GM18907 (cell line): Measurements from ENCODE around the gene CXCR5.

Experiments used
- ATAC-seq: cut with Tn5 transposase; IDR thresholded peaks from one replicate; pipeline ENCODE4 v1.9.1; 2021; ENCODE audit warnings: mild to moderate bottlenecking, moderate library complexity; ENCODE audit not compliant: unreplicated experiment

The CXCR5 gene

DNA sequence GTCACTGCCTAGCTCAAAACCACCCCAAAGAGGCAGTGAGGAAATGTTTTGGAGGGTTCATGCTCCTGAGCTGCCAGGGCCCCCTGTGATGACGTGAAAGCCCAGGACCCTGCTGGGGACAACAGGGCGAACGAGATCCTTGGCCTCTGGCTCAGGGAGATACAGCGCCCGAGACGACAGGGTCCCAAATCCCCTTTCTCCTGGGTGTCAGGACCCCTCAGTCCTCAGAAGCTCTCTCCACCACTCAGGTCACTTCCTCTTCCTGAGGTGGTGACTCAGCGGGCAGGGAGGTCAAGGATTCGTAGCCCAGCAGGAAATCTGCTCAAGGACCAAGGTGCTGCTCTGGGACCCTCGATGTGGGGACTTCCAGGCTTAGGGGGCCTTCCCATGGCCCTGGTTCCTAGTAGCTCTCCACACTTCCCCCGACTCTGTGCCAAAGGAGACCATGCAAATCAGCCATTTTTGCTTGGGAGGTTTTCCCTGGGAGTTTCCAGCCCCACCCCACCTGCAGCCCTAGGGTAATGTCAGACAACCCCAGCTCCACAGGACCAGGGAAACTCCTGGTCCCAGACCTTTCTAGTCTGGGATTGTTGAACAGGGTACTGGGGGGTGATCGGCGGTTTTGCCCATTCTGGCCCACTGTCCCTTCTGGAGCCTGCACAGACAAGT is 29.2 kb downstream of the CXCR5 start:
- ATAC-seq = no peak

DNA sequence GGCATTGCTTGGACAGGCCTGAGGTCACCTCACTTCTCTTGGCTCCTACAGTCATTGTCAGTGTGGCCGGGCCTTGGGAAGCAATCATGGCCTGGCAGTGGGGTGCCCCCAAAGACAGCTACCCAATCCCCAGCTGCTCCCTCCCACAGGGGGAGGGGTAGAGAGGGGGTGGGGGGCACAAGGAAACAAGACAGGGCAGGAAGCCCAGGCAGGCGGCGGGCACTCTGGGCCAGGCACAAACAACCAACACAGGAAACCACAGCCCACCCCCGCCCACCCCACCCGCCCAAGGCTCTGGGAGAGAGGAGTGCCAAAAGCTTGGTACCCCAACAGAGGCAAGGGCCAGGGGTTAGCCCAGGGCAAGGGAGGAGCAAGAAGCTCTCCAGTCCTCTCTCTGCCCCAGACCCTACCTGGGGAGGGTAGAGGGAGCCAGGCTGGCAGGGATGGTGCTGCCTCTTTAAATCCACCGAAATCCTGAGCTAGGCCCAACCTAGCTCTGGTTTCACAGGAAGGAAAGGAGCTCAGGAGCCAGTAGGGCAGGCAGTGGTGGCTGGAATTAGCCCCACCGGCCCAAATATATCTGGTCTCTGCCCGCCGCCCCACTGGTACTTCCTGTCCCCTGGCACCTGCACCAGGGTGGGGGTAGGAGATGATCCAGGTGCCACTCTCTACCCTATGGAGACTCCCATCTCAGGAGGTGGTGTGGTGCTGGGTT is 29.9 kb downstream of the CXCR5 start:
- no peak for ATAC-seq

DNA sequence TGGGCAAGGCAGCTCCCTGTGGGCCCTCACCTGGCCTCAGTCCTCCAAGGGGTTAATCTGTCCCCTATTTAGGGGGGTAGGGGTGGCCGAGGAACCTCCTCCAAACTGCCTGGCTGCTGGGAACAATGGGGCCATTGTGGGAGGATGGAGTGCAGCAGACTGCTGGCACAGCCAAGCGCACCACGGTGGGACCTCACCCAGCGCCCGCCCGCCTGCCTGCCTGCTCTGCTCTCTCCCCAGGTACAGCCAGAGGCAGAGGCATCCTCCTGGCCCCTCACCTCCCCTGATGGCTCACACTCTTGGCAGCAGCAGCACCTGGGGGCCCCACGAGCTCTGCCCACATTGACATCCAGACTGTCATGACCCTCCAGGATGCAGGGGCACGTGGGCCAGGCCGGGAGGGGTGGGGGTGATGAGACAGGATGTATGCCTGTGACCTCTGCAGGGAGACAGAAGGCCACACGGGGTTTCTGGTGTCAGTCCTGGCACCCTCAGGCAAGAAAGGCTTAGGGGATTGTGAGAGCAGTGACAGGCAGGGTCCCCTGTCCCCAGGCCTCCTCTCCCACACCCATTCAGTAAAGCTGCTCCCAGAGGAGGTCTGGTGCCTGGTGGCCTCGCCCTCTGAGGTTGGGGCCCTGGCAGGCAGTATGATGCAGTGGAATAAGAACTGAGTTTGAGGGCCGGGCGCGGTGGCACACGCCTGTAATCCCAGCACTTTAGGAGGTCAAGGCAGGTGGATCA is 30.7 kb downstream of the CXCR5 start:
- ATAC-seq = no peak

DNA sequence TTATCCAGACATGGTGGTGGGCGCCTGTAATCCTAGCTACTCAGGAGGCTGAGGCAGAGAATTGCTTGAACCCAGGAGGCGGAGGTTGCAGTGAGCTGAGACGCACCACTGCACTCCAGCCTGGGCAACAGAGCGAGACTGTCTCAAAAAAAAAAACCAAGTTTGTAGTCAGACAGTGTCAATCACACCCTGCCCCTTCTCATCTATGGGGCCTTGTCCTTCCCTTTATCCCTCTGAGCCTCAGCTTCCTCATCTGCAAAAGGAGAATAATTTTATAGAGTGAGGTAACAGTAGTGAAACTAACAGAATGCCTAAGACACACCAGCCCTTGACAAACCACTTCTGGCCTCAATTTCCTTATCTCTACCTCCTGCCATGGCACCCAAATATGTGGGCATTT is 31.3 kb downstream of the CXCR5 start:
- no peak for ATAC-seq

DNA sequence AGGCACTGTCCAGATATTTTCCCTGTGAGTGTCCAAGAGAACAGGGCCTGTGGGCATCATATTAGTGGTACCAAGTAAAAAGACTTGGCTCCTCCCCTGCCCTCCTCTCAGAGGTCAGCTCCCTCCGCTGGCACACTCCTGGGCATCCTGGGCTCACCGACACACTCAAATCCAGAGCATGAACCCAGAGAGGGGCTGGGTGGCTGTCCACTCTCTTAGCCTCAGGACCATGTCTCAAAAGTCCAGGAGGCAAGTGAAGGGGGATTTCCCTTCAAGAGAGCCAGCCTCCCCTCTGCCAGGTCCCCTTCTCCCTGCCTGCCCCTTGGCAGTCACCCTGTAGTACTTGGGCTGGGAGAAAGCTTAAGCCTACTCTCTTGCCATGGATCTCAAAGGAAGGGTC is 31.7 kb downstream of the CXCR5 start:
- no peak for ATAC-seq

DNA sequence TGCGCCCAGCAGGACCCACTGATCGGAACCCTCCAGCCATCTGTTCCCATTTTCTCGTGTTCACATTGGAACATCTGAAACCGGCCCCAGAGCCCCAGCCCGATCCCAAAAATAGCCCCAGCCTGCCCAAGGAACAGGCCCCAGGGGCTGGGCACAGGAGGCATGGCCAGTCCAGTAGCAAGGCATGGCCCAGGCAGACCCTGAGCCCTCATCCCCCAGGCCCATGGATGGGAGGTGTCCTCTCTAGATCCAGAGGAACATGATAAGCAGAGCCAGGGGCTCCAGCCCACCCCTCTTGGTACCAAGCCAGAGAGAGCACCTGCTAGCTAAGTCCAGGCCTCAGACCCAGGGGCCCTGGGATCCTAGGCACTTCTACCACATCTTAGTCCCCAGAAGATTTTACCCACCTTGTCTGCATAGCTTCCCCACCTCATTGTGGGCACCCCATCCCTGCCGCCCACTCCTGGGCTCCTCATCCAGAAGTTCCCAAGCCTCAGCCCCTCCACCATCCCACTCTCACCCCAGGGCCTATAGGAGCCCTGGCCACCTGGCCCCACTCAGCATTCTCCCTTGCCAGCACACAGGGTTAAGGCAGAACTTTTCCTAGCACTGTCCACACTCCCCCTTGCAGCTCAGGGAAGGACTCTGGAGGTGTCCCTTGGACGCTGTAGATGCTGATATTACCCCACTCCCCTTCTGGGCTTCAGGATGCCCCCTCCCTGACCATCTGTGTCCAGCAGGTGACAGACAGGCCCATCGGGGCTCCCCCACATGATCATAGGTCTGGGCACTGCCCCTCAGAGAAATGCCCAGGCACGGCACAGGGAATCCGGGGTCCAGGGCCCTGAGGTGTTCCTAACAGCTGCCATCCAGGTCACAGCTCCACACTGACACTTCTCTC is 32.5 kb downstream of the CXCR5 start:
- no peak for ATAC-seq

DNA sequence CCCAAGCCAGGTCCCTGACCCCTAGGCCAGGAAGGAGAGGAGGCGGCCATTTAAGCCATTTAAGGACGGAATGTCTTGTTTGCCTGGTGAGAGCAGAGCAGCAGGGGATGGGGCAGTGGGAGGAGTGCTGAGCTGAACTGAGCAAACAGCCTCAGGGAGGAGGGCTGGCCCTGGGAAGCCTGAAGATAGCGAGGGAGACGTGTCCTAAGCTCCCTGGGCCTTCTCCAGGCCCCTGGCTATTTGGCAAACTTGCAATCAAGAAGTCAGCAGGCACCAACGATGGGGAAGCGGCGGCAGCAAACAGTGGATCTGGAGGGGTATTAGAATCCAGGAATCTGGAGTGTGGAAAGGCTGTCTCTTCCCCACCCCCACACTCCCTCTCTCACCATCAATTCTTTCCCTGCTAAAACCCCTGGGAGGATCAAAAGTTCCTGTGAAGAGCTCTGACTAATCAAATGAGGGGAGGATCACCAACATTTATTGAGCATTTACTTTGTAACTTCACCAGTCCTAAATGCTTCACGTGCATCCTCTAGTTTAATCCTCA is 33.2 kb downstream of the CXCR5 start:
- ATAC-seq = no peak

DNA sequence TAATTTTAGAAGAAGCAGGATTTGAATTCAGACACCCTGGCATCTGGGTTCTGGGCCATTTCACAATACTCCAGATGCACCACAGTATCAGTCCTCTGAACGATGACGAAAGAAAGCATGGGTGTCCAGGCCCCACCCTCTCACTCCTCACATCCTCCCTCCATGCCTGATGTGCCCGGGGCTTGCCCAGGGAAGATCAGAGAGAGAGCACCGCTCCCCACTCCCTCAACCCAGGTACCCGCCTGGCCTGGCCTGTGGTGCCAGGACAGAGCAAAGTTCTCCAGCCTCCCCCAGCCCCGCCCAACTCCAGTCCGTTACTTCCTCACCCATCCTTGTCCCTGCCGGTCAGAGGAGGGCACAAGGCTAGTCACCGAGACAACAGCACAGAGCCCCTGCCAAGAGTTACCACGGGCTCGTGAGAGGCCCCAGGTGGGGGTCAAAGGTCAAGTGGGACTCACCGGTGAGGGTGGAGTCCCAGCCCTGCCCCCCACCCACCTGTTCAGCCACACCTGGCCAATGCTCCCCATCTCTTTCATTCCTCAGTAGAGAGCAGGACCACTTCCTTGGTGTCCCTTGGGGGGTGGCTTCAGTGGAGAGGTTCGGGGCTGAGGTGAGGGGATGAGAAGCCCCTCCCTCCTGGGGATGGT is 33.9 kb downstream of the CXCR5 start:
- no peak for ATAC-seq

DNA sequence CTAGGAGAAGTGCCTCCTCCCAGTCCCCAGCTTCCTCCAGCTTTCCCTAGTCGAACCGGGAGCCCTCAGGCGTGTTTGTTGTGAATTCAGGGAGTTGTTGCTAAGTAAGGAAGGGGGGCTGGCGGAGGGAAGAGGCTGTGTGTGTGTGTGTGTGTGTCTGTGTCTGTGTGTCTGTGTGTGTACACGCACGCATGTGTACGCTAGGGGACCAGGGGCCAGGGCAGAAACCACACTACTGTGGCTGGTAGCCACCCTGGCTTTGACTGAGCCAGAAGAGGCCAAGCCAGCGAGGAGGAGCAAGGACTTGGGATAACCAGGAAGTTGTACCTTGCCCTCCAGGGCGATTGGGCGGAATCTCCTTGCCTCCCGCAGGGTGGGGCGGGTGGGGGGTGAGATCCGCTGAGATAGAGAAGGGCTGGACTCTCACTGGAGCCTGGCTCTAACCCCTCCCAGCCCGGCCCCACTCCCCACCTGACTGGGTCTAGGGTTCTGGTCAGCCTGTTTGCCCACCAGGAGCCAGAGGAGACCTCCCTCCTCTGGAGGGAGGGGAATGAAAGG is 34.5 kb downstream of the CXCR5 start:
- no peak for ATAC-seq

DNA sequence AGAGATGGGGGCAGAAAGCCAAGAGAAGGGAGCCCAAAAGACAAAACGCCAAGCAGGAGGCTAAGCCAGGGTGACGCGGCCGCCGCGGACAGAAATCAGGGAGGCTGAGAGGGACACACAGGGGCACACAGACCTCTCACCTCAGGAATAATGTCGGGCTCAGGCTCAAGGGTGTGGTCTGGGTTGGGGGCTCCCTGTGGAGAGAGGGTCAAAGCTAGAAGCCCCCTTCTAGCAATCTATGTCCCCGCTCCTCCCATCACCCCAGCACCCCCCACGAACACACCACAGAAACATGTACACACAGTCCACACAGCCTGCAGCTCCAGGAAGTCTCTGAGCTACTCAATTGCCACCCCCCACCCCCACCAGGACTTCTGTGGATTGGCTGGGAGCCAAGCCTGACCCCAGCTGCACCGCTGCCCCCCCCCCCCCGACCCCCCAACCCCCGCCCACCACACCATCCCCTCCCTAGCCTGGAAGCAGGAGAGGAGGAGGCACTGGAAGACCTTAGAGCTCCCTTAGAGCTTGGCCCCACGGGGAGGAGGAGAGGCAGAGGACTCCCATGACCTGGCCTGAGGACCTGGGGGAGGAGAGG is 35.1 kb downstream of the CXCR5 start:
- no peak for ATAC-seq

DNA sequence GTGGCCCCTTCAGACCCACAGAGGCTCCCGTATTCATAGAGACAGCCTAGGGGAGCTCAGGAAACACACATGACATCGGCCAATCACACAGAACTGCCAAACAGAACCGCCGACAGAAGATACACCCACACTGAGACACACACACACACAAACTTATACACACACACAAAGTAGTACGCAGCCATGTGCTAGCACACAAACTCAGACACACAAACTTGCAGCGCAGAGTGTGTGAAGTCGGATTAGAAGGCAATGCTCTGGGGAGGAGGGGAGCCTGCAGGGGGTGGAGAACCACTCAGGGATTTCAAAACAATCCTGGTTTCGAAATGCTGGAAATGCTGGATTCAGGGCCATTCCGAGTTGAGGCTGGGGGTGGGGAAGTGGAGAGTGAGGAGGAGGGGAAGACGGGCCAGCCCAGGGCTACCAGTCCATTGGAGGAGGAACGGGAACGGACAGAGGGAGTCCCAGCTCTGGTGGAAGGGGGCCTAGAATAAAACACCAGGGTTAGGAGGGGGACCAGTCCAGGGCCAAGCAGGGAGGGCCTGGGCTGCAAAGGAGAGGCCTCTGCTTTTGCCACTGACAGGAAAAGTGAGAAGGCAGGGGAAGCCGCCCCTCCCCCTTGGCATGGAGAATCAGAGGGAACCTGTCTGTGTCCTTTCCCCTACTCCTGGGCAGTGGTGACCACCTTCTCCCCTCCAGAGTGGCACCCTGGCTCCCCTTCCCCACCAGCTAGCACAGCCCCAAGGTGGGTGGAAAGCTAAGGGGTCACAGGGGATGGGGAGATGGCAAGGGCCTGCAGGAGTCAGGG is 37.6 kb downstream of the CXCR5 start:
- no peak for ATAC-seq

DNA sequence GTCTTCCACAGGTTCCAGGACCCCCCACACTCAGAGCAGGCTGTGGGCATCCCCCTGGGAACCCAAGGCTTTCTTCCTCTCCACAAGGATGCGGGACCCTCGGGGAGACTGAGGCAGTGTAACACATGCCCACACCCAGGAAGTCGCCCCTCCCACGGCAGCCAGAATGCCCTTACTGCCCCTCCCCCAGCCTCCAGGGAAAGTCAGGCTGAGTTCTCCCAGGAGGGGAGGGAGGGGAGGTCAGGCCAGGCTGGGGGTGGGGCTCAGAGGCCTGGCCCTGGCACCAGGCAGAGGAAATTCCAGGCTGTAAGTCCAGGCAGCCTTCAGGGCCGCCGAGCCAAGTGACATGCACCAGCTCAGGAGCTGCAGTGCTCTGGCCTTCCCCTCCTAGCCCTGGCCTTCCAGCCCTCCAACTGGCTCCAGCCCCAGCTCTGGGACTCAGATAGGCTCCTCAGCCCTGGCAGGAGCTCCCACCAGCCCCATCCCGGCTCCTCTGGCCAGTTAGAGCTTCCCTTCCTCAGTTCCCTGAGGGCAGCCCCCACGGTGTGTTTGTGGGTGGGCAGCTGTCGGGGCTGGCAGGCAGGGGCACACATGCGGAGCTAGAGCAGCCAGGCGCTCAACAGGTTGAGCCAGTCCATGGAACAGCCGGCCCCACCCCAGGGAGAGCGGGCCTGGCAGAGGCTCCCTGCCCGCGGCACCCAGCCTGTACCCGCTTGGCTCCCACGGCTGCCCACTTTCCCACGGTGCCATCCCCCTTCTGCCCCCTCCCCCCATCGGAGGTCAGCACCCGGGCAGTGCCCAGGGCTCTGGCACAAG is 38.4 kb downstream of the CXCR5 start:
- ATAC-seq = no peak

DNA sequence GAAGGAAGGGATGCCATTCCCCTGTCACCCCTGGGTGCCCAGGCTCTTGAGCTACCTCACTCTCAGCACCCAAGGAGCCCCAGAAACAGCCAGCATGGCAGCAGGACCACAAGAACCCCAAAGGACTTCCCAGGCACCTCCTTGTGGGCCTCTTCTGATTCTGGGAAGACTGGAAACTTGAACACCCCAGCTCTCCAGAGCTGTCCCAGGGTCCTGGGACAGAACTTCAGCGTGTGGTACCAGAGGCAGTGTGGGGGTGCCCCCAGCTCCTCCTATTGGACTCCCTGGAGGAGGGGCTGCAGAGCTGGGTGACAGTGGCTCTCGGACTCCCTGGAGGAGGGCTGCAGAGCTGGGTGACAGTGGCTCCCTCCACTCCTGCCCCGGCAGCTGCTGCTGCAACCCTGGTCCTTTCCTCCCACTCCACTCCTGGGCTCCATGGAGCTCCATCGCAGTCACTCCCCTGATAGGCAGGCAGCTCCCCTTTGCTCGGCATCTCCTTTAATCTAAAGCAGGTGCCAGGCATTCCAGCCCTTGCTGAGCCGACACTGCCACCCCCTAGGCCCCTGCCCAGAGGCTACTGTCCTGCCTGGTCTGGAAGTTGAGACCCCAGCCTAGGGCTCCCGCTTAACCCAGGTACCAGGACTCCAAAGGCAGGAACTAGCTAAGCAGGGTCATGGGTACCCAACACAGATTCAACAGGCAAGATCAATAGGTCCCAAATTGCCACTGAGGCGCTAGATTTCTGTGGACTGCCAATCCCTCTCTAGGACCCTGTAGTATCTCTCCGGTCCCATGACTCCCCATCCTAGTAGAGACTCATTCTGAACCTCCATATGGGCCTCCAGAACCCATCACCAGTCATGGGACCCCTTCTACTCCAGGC is 39.3 kb downstream of the CXCR5 start:
- ATAC-seq = no peak

DNA sequence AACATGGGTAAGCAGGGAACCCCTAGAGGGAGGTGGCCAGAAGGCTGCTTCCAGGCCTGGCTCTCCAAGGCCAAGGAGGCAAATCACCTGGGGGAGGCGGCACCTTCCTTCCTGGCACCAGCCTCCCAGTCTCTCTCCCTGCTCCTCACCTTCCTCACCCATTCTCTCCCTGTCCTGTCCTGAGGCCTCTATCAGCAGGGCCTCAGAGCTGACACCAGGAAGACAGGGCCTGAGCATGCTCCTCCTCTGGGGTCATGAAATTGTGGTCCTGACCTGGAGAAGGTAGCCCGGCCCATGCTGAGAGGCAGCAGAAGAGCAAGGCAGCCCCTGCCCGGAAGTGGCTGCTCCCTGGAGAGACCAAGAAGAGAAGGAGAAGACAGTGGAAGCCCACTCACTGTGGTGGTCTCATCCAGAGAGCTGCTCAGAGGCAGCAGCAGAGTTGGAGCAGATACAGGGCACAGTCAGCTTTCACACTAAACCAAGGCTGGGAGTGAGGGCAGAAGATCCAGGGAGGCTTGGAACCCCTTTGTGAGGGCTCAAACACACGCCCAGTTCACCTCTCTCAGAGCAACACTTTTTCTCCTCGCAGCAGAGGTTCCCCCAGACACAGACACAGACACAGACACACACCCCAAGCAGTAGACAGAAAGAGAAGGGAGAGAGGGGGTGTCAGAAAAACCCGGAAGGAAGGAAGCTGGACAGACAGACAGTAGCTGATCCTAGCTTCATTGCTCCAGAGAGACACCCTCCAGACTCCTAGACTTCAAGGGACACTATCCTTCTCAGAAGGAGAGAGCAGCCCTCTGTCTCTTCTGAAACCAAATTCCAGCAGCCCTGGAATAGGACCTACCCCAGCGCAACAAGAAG is 40.3 kb downstream of the CXCR5 start:
- ATAC-seq = no peak

DNA sequence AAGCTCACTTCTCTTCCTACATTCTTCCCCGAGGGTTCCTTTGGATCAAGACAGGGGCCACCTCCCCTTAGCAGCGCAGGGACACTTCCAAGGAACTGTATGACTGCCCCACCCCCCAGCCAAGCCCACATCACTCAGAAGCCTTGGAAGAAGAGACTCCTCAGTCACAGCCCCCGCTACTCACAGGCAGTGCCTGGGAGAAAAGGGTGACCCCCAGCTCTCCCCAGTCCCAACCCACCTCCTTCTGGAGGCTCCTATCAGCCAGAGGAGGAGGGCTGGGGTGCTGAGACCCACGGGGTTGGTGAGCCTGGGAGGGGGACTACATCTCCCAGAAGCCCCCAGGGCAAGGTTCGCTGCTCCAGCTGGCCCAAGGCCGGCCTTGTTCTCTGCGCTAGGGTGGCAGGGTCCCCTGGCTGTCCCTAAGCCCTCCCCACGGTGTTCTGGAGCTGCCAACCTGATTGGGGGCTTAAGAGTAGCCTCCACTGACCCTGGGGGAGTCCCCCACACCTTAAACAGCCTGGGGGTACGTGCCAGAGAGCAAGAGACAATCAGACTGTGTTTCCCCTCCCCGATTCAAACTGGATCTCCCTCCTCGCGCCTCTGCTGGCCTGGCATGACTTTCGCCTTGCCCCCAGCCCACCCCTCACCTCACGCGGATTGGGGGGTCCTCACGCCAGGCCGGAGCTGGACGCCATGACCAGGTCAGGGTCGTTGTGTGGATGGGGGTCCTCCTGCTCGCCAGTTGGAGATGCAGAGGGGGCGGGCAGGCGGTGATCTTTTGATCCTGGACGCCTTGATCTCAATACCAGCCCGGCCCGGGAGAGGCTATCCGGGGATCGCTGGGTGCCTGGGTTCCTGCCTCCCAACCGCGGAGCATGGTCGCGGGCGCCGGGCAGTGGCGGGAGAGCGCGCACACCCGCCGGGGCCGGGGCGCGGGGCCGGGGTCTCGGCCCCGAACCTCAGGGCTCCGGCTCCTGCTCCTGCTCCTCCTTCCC is 41.2 kb downstream of the CXCR5 start:
- peak; percentile 21 for ATAC-seq
